HEK293 (cell line): ENCODE results near the gene LUC7L.
"Not testable (repeated sequence)": the region's sequence is repeated elsewhere in the genome, so short reads cannot be mapped to it uniquely, and the experiment has no call there.

Source experiments
- CTCF ChIA-PET: fragments of 350-600 bp; formaldehyde crosslinking; extraction: SDS; loops from one replicate; lab custom pipeline; 2021; ENCODE audit warnings: antibody characterized with exemption; lab: Yijun Ruan, JAX
- POLR2A ChIA-PET: fragments of 300-600 bp; formaldehyde crosslinking; extraction: SDS; loops from one replicate; lab custom pipeline; 2020; ENCODE audit warnings: antibody characterized with exemption, inconsistent platforms; lab: Yijun Ruan, JAX
- H3K27ac ChIP-seq: fragments of 200-500 bp; sonication (Bioruptor generic); 2 replicates; pipeline ENCODE4 v1.5.1; 2014; ENCODE audit warnings: low read depth, low read length, control low read depth, inconsistent platforms; ENCODE audit errors: extremely low read depth
- H3K36me3 ChIP-seq, 2 experiments: fragments of 200-500 bp in 1 of 2; sonication (Bioruptor generic) in 1 of 2; 1 replicate in 1 of 2; 2 replicates in 1 of 2; pipeline ENCODE4 v1.5.1; 2014 to 2017; ENCODE audit warnings: inconsistent platforms in 2 of 2, low read length in 2 of 2; ENCODE audit not compliant: control insufficient read depth in 2 of 2, insufficient read depth in 1 of 2
- H3K4me1 ChIP-seq: fragments of 200-500 bp; sonication (Bioruptor generic); 2 replicates; pipeline ENCODE4 v1.5.1; 2014; ENCODE audit warnings: mild to moderate bottlenecking, low read length, inconsistent platforms; ENCODE audit not compliant: control insufficient read depth, insufficient read depth
- H3K4me3 ChIP-seq: 2 replicates; pipeline ENCODE4 v1.5.1; 2011; ENCODE audit warnings: low read depth, mild to moderate bottlenecking, control low read depth, low read length, moderate library complexity
- H3K9me3 ChIP-seq: fragments of 200-500 bp; sonication (Bioruptor generic); 2 replicates; pipeline ENCODE4 v1.5.1; 2014; ENCODE audit warnings: low read depth, low read length, inconsistent platforms; ENCODE audit not compliant: control insufficient read depth, insufficient read depth
- EGR2 ChIP-seq: fragments of 450-650 bp; formaldehyde crosslinking; IDR thresholded peaks from 2 replicates; pipeline ENCODE4 v1.5.1; 2016; ENCODE audit warnings: low read depth, missing biosample characterization, missing genetic modification characterization
- KLF1 ChIP-seq: fragments of 450-650 bp; formaldehyde crosslinking; IDR thresholded peaks from 2 replicates; pipeline ENCODE4 v1.5.1; 2016; ENCODE audit warnings: missing biosample characterization, missing genetic modification characterization
- SP2 ChIP-seq: fragments of 450-650 bp; formaldehyde crosslinking; IDR thresholded peaks from 2 replicates; pipeline ENCODE4 v1.5.1; 2016; ENCODE audit warnings: missing biosample characterization, missing genetic modification characterization
- SP3 ChIP-seq: fragments of 450-650 bp; formaldehyde crosslinking; IDR thresholded peaks from 2 replicates; pipeline ENCODE4 v1.5.1; 2016; ENCODE audit warnings: missing biosample characterization, missing genetic modification characterization
- YY1 ChIP-seq: fragments of 450-650 bp; formaldehyde crosslinking; IDR thresholded peaks from 2 replicates; pipeline ENCODE4 v1.5.1; 2018; ENCODE audit warnings: missing biosample characterization, missing genetic modification characterization
- ZBTB10 ChIP-seq: fragments of 450-650 bp; formaldehyde crosslinking; IDR thresholded peaks from 2 replicates; pipeline ENCODE4 v1.5.1; 2016; ENCODE audit warnings: missing biosample characterization, missing genetic modification characterization
- ZBTB17 ChIP-seq: fragments of 450-650 bp; formaldehyde crosslinking; IDR thresholded peaks from 2 replicates; pipeline ENCODE4 v1.5.1; 2016; ENCODE audit warnings: missing biosample characterization, missing genetic modification characterization
- ZBTB8A ChIP-seq: fragments of 450-650 bp; formaldehyde crosslinking; IDR thresholded peaks from 2 replicates; pipeline ENCODE4 v1.5.1; 2016; ENCODE audit warnings: missing biosample characterization, missing genetic modification characterization
- ZFHX2 ChIP-seq: fragments of 450-650 bp; formaldehyde crosslinking; conservative IDR thresholded peaks from 2 replicates; pipeline ENCODE4 v1.5.1; 2016; ENCODE audit warnings: missing biosample characterization, missing genetic modification characterization
- ZFP69B ChIP-seq: fragments of 450-650 bp; formaldehyde crosslinking; IDR thresholded peaks from 2 replicates; pipeline ENCODE4 v1.5.1; 2016; ENCODE audit warnings: missing biosample characterization, missing genetic modification characterization
- ZIC2 ChIP-seq: fragments of 450-650 bp; formaldehyde crosslinking; IDR thresholded peaks from 2 replicates; pipeline ENCODE4 v1.5.1; 2016; ENCODE audit warnings: missing biosample characterization, missing genetic modification characterization
- ZNF138 ChIP-seq: fragments of 450-650 bp; formaldehyde crosslinking; IDR thresholded peaks from 2 replicates; pipeline ENCODE4 v1.5.1; 2016; ENCODE audit warnings: missing biosample characterization, missing genetic modification characterization, borderline replicate concordance
- ZNF140 ChIP-seq: fragments of 450-650 bp; formaldehyde crosslinking; IDR thresholded peaks from 2 replicates; pipeline ENCODE4 v1.5.1; 2016; ENCODE audit warnings: missing biosample characterization, missing genetic modification characterization
- ZNF16 ChIP-seq: fragments of 450-650 bp; formaldehyde crosslinking; IDR thresholded peaks from 2 replicates; pipeline ENCODE4 v1.5.1; 2016; ENCODE audit warnings: low read depth, missing biosample characterization, missing genetic modification characterization
- ZNF341 ChIP-seq: fragments of 450-650 bp; formaldehyde crosslinking; IDR thresholded peaks from 2 replicates; pipeline ENCODE4; 2016; ENCODE audit warnings: low read depth, missing biosample characterization, missing genetic modification characterization
- ZNF561 ChIP-seq: fragments of 450-650 bp; IDR thresholded peaks from 2 replicates; pipeline ENCODE4 v1.5.1; 2018; ENCODE audit warnings: missing biosample characterization, missing genetic modification characterization, borderline replicate concordance
- ZNF600 ChIP-seq: fragments of 450-650 bp; formaldehyde crosslinking; IDR thresholded peaks from 2 replicates; pipeline ENCODE4 v1.5.1; 2016; ENCODE audit warnings: missing biosample characterization, missing genetic modification characterization
- ZNF623 ChIP-seq: fragments of 450-650 bp; formaldehyde crosslinking; IDR thresholded peaks from 2 replicates; pipeline ENCODE4 v1.5.1; 2016; ENCODE audit warnings: missing biosample characterization, missing genetic modification characterization
- ZNF692 ChIP-seq: fragments of 450-650 bp; formaldehyde crosslinking; IDR thresholded peaks from 2 replicates; pipeline ENCODE4 v1.5.1; 2016; ENCODE audit warnings: missing biosample characterization, missing genetic modification characterization
- ZNF777 ChIP-seq: fragments of 450-650 bp; formaldehyde crosslinking; IDR thresholded peaks from 2 replicates; pipeline ENCODE4 v1.5.1; 2017; ENCODE audit warnings: missing biosample characterization, missing genetic modification characterization, borderline replicate concordance
- ZNF830 ChIP-seq: fragments of 450-650 bp; IDR thresholded peaks from 2 replicates; pipeline ENCODE4 v1.5.0; 2018; ENCODE audit warnings: missing biosample characterization, missing genetic modification characterization, low read depth, mild to moderate bottlenecking, moderate library complexity
- TF ChIP-seq, protein P1 (sequence below): fragments of 450-650 bp; formaldehyde crosslinking; IDR thresholded peaks from 2 replicates; pipeline ENCODE4 v1.5.1; 2016; ENCODE audit warnings: missing biosample characterization, missing genetic modification characterization
- TF ChIP-seq, protein P2 (sequence below): fragments of 450-650 bp; formaldehyde crosslinking; IDR thresholded peaks from 2 replicates; pipeline ENCODE4 v1.5.1; 2016; ENCODE audit warnings: missing biosample characterization, missing genetic modification characterization
- TF ChIP-seq, protein P3 (sequence below): fragments of 450-650 bp; formaldehyde crosslinking; IDR thresholded peaks from 2 replicates; pipeline ENCODE4 v1.5.0; 2017; ENCODE audit warnings: missing biosample characterization, missing genetic modification characterization, borderline replicate concordance

LUC7L gene

GRCh38 chr16:154217-155030 lies 74.8 kb downstream of the LUC7L start (continued):
- TF ChIP-seq, protein P1, sequence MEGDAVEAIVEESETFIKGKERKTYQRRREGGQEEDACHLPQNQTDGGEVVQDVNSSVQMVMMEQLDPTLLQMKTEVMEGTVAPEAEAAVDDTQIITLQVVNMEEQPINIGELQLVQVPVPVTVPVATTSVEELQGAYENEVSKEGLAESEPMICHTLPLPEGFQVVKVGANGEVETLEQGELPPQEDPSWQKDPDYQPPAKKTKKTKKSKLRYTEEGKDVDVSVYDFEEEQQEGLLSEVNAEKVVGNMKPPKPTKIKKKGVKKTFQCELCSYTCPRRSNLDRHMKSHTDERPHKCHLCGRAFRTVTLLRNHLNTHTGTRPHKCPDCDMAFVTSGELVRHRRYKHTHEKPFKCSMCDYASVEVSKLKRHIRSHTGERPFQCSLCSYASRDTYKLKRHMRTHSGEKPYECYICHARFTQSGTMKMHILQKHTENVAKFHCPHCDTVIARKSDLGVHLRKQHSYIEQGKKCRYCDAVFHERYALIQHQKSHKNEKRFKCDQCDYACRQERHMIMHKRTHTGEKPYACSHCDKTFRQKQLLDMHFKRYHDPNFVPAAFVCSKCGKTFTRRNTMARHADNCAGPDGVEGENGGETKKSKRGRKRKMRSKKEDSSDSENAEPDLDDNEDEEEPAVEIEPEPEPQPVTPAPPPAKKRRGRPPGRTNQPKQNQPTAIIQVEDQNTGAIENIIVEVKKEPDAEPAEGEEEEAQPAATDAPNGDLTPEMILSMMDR (tag by site-specific recombination), result 0 out of 2 replicates have a peak, but pooled peaks have one; percentile 14
- TF ChIP-seq EGR2 (tag by site-specific recombination), result peak; percentile 80
- TF ChIP-seq SP3, result peak; percentile 73
- peak; percentile 85 for TF ChIP-seq ZFHX2 (tag by site-specific recombination)
- no peak for TF ChIP-seq ZNF140
- TF ChIP-seq, protein P2, sequence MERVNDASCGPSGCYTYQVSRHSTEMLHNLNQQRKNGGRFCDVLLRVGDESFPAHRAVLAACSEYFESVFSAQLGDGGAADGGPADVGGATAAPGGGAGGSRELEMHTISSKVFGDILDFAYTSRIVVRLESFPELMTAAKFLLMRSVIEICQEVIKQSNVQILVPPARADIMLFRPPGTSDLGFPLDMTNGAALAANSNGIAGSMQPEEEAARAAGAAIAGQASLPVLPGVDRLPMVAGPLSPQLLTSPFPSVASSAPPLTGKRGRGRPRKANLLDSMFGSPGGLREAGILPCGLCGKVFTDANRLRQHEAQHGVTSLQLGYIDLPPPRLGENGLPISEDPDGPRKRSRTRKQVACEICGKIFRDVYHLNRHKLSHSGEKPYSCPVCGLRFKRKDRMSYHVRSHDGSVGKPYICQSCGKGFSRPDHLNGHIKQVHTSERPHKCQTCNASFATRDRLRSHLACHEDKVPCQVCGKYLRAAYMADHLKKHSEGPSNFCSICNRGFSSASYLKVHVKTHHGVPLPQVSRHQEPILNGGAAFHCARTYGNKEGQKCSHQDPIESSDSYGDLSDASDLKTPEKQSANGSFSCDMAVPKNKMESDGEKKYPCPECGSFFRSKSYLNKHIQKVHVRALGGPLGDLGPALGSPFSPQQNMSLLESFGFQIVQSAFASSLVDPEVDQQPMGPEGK (tag by site-specific recombination), result peak; percentile 79
- TF ChIP-seq ZNF830, result no peak
- 0 out of 2 replicates have a peak, but pooled peaks have one; percentile 30 for TF ChIP-seq ZBTB10 (tag by site-specific recombination)
- peak; percentile 73 for TF ChIP-seq SP2
- peak; percentile 63; the same call in 1 of the 2 replicates for TF ChIP-seq ZNF341
- no peak for TF ChIP-seq ZNF138 (tag by site-specific recombination)
- TF ChIP-seq ZNF600 (tag by site-specific recombination), result no peak
- TF ChIP-seq ZFP69B, result no peak
- no peak for TF ChIP-seq ZNF623 (tag by site-specific recombination)
- TF ChIP-seq KLF1 (tag by site-specific recombination), result peak; percentile 45
- no peak for TF ChIP-seq YY1 (tag by site-specific recombination)
- TF ChIP-seq ZIC2 (tag by site-specific recombination), result peak; percentile 75
- peak; percentile 47 for TF ChIP-seq ZBTB8A (tag by site-specific recombination)
- 0 out of 2 replicates have a peak, but pooled peaks have one; percentile 51 for TF ChIP-seq ZNF561 (tag by site-specific recombination)
- peak; percentile 41; the same call in 1 of the 2 replicates for TF ChIP-seq ZNF777 (tag by site-specific recombination)
- TF ChIP-seq ZNF16, result no peak
- TF ChIP-seq ZNF692 (tag by site-specific recombination), result 0 out of 2 replicates have a peak, but pooled peaks have one; percentile 14
- TF ChIP-seq, protein P3, sequence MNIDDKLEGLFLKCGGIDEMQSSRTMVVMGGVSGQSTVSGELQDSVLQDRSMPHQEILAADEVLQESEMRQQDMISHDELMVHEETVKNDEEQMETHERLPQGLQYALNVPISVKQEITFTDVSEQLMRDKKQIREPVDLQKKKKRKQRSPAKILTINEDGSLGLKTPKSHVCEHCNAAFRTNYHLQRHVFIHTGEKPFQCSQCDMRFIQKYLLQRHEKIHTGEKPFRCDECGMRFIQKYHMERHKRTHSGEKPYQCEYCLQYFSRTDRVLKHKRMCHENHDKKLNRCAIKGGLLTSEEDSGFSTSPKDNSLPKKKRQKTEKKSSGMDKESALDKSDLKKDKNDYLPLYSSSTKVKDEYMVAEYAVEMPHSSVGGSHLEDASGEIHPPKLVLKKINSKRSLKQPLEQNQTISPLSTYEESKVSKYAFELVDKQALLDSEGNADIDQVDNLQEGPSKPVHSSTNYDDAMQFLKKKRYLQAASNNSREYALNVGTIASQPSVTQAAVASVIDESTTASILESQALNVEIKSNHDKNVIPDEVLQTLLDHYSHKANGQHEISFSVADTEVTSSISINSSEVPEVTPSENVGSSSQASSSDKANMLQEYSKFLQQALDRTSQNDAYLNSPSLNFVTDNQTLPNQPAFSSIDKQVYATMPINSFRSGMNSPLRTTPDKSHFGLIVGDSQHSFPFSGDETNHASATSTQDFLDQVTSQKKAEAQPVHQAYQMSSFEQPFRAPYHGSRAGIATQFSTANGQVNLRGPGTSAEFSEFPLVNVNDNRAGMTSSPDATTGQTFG (tag by site-specific recombination), result no peak
- TF ChIP-seq ZBTB17 (tag by site-specific recombination), result peak; percentile 34; the same call in 1 of the 2 replicates
- TF ChIP-seq, all 188 proteins: peak for 27

DNA sequence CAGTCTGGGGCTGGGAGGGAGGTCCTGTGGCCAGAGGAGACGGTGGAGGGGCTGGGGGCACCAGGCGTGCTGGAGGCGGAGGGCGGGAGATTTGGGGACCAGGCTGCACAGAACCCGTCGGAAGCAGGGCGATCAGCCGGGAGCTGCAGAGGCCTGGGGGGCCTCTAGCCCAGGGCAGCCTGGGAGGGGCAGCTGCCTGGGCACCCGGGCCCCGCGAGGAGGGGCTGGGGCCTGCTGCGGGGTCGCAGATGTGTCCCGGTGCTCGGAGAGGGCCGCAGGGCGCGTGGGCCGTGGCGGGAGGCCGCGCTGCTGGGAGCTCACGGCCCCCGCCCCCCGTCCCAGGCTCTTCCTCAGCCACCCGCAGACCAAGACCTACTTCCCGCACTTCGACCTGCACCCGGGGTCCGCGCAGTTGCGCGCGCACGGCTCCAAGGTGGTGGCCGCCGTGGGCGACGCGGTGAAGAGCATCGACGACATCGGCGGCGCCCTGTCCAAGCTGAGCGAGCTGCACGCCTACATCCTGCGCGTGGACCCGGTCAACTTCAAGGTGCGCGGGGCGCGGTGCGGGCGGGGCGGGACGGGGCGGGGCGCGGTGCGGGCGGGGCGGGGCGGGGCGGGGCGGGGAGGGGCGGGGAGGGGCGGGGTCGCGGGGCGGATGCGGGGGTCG lies 75.6 kb downstream of the LUC7L start:
- CTCF ChIA-PET, H3K4me3 ChIP-seq, H3K4me1 ChIP-seq, H3K27ac ChIP-seq, H3K9me3 ChIP-seq, H3K36me3 ChIP-seq: not testable (repeated sequence)
- POLR2A ChIA-PET, result interaction anchor here (0.7 kb wide), 1 partner anchor 100 kb away, joined by 4 read pairs; the partner anchor contains the start of genes POLR3K and SNRNP25
